ENCODE data around the gene PLXNB2.

The PLXNB2 gene

DNA sequence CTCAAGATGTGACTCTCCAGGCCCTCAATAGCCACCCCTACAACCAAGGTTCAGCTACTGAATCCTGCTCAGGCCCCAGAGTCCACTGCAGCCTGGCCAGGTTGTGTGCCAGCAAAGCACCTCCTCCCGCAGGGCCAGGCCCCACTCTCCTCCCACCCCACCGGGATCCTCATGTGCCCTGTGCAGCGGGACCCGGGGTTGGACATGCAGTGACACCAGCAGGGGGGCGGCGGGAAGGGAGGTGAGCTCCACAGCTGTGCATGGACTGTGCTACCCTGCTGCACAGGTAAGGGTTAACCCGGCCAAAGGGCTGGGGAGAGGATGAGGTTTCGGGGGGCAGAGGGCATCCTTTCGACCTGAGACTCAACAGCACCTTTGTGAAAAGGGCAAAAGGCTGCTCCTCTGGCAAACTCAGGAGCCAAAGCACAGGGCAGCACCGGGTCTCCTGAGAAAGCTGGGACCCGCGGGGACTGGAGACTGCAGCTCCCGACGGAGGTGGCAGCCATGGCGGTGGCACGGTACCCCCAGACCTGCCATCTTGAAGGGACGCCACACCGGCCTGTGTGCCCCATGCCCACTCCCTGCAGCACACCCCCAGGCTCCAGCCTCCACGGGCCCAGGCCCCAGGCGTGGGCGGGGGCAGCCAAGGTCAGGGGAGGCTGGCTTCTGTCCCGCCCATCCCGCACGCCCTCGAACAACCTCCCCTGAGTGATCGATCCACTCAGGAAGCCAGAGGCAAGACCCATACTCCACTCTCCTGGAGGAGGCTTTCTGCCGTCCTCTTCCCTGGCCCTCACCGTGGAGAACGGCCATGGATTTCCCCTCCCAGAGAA lies 10.6 kb downstream of the PLXNB2 start:
- no peak for DNase-seq

GRCh38 chr22:50294319-50294656 lies 13.2 kb downstream of the PLXNB2 start:
- DNase-seq = no peak

DNA sequence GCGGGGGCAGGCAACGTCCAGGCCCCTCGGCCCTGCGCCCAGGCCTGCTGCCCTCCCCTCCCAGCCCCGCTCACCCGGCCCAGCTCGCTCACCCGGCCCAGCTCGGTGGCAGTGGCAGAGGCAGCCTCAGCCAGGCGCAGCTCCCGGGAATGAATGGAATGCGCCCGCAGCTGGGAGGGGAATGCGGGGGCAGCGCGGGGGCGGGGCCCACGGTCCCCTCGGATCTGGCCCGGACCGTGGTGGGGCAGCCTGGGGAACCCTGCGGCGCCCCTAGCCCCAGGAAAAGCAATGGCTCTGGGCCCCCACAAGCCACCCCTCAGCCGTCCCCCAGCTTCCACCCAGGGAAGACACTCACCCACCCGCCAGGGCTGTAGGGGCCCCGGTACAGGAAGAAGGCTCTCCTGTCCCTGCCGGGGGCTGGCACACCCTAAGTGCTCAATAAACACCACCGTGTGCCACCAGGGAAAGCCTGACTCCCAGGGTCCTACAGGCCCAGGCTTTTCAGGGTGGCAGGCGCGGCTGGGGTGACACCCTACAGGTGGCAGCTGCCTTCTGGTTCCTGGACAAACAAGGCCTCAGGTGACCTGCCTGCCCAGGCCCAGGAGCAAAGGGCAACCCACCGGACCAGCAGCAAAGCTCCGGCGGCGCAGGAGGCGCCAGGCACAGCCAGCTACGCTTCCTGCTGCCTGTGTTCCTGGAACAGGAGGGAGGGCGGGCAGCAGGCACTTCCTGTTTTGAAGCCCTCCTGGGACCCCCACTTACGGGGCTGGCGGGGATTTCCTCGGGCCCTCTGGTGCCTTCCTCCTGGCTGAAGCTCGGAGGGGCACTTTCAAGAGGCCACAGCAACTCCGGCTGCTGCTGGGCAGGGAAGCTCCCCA lies 13.8 kb downstream of the PLXNB2 start:
- no peak for DNase-seq

DNA sequence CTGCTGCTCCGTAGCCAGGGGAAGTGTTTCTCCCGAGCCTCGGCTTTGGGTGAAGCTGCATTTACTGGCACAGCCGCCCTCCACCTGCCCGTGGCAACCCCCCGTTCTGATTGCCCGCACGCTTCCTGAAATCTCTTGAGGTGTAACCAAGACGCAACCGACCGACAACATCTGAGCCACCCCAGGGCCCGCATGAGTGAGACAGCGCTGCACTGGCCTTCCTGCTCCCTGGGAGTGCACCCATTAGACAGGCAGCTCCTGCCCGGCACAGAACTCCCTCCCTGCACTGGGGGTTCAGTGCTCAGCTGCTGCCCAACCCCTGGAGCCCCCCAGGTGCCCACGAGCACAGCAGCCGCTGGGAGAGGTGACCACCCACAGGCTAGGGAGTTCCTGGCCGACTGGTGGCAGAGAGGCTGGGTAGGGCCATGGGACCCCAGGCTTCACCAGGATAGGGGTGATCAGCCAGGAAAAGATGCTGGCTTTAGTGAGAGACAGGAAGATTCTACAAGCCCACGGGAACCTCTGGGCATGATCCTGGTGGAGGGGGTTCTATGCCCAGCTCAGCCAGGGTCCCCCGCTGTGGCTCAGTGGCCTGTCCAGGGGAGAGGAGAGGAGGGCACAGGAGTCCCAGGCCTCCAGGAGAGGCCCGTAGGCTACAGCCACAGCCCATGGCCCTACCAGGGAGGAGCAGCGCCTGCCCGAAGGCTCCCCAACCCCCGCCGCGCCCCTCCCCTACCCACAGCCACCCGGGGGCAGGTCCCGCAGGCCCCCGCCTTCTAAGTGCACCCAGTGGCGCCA lies 14.6 kb downstream of the PLXNB2 start:
- DNase-seq = no peak

DNA sequence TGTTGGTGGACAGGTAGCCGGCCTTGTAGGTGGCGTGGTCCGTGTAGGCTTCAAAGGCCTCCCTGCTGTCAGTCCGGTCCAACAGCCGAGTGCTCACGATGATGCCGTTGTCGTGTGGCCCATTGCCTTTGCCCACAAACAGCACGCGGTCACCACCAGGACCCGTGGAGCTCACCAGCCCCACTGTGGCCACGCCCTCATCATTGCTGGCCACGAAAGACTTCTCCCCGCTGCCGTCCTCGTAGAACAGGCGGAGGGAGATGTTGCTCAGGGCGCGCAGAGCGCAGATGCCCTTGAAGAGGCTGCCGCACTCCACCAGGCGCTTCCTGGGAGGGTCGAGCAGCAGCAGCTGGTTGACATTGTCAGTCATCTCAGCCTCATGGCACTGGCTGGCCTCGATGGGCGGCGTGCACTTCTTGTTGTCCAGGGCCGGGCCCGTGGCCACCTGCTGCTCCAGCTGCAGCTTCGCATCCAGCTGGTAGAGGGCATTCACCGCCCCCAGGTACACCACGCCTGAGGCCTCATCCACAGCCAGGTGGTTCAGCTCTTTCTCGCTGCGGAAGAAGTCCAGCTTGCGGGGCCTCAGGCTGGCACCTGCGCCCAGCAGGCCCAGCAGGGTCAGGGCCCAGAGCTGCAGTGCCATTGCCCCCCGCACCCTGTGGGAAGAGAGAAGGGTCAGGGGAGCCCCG lies 17.4 kb downstream of the PLXNB2 start:
- DNase-seq = no peak

GRCh38 chr22:50289151-50289941 lies 18.1 kb downstream of the PLXNB2 start:
- no peak for DNase-seq

DNA sequence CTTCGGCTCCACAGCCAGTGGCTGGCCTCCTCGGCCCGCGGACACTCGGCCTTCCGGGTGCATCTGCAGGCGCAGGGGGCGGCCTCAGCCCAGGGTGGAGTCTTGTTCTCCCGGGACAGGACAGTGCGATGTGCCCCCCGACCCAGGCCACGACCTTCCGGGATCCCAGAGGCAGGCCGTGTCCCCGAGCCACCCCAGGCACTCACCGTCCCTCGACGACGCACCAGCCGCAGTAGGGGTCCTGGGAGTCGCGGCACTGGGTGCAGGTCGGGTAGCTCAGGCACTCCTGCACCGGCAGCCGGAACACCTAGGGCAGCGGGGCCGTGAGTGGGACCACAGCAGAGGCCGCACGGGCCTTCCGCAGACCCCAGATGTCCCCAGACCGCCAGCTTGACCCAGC lies 19.7 kb downstream of the PLXNB2 start:
- DNase-seq = no peak

- no peak for DNase-seq
These were observed 20.6 kb downstream of the PLXNB2 start for GRCh38 chr22:50286701-50287318.

- DNase-seq = no peak
These were observed 21.2 kb downstream of the PLXNB2 start for GRCh38 chr22:50286275-50286674.

- no peak for DNase-seq
These were observed 21.7 kb downstream of the PLXNB2 start for GRCh38 chr22:50285568-50286229.

DNA sequence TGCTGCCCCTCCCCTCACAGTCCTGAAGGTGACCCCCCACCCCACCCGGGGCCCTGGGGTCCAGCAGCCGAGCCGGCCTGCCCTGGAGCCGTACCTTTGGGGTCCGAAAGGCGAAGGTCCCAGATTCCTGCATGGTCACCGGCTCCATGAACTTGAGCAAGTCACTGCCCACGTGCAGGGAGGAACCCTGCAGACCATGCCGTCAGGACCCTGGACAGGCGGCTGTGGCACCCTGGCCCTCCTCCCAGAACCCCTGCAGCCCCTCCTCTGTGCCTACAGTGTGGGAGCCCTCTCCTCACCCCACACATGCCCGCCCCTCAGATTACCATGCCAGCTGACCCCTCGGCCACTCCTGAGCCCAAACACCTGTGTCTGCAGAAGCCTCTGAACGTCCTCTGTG lies 23.0 kb downstream of the PLXNB2 start:
- no peak for DNase-seq

DNA sequence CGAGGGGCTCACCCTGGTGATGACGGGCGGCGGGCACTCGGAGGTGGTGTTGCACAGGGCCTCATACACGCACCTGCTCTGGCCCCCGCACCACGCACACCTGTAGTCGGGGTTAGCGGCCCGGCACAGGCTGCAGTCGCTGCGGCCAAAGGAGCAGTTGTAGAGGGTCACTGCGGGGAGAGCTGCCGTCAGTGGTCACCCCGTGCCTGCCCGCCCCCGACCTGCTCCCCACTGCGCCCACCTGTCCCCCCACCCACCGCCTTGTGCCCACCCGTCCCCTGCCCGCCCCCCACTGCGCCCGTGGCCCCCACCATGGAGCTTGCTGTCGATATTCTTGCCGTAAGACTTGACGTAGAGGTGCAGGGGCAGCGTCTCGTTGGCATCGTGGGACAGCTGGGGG lies 23.6 kb downstream of the PLXNB2 start:
- no peak for DNase-seq

DNA sequence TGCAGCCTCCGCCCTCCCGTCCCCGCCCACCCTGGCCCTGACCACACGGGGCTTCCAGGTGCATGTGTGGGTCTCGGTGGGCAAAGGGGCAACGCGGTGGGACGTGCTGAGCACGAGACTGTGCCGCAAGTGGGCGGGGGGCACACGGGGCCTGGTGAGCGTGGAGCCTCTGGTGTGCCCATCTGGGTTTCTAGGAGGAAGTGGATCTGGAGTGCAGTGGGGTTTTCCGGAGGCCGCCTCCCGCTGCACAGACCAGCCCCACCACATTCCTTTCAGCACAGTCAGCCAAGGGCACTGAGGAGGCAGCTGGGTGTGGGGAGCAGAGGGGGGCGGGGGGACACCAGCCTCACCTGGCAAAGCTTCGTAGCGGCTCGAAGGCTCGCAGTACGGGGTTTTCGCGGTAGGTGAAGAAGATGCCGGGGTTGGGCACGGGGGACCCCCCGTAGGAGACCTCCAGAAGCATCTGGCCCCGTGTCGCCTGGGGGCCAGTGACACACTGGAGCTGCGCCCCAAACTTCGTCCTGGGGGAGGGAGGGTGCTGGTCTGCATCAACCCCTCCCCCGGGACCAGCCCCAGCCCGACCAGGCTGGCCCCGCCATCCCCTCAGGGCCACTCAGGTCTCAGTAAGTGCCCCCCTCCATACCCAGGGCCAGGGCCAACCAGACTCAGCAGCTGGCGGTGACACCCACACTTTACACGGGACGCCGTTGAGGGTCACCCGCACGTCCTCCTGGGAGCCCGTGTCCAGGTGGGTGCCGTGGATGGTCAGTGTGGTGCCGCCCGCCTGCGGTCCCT lies 24.9 kb downstream of the PLXNB2 start:
- DNase-seq = no peak

DNA sequence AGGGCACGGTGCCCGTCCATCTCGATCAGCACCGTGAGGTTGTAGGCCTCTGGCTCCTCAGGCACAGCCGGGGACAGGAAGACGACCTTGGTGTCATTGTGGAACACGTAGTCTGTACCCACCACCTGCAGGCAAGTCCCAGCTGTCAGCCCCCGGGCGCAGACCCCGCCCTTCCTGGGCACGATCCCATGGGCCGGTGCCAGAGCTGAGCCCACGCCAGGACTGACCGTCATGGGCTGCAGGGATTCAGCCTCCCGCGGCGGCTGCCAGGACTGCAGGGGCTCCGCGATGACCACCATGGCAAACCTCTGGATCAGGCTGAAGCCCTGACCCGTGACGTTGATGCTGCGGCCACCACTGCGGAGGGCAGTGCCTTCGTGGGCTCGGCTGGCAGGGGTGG lies 25.5 kb downstream of the PLXNB2 start:
- DNase-seq = no peak

DNA sequence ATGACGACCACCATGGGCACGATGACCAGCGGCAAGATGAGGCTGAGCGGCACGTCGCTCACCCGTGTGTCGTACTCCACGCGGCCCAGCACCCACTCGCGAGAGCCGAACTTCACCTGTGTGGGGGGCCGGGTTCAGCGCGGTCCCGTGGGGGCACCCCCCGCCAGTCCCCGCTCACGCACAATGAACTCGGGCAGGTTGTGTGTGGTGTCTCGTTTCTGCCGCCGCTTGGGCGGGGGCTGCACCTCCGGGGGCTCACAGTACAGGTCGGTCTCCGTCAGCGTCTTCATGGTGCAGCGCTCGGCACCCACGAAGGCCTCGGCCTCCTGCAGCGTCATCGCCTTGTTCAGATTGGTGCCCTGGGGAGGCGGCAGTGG lies 26.1 kb downstream of the PLXNB2 start:
- no peak for DNase-seq

DNA sequence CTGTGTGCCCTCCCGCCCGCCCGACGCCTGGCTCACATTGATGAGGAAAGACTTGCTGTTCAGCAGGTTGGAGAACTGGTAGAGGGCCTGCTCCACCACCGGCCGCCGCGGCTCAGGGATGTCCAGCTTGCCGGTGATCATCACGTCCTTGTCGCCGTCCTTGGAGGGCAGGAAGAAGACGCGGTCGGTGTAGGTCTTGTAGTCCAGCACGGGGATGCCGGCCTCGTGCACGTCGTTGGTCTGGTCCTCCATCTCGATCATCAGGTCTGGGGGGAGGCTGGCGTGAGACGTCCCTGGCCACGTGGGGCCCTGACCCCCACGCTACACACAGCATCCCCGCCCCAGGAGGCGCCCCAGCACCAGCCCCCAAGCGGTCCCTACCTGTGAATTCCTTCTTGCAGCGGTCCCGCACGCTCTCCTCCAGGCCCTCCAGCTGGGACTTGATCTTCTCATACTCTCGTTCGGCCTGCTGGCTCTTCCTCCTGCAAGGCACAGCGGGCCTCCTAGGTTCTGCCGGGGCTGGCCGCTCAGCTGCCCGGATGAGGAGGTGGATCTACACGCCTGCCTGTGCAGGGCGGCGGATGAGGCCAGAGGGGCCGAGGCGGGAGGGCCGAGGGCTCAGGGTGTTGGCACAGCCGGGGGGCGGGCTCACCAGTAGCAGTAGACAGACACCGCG lies 26.6 kb downstream of the PLXNB2 start:
- no peak for DNase-seq

DNA sequence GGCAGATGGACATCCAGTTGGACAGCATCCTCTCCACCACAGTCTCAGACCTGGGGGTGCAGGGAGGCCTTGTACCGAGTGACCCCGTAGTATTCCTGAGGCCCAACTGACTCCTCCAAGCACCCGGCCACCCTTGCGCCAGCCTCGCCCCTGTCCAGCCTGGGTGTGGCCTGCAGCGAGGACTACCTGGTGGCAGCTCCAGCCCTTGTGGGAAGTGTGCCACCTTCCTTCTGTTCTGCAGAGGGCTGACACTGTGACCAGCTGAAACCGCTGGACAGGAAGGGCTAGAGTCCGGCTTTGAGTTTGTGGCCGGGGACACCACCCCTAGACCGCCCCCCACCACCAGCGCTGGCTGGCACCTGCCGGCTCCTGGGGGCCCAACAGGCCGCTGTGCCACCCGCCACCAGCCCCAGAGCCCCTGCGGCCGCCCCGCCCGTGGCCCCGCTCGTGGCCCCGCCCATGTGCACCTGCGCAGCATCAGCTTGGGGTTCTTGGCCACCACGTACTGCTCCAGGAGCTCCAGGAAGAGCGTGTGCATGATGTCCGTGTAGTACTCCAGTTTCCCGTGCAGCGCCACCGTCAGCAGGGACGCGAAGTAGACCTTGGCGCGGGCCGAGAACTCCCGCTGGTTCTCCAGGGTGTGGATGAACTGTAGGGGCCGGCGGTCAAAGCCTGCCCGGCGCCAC lies 27.3 kb downstream of the PLXNB2 start:
- DNase-seq = no peak

DNA sequence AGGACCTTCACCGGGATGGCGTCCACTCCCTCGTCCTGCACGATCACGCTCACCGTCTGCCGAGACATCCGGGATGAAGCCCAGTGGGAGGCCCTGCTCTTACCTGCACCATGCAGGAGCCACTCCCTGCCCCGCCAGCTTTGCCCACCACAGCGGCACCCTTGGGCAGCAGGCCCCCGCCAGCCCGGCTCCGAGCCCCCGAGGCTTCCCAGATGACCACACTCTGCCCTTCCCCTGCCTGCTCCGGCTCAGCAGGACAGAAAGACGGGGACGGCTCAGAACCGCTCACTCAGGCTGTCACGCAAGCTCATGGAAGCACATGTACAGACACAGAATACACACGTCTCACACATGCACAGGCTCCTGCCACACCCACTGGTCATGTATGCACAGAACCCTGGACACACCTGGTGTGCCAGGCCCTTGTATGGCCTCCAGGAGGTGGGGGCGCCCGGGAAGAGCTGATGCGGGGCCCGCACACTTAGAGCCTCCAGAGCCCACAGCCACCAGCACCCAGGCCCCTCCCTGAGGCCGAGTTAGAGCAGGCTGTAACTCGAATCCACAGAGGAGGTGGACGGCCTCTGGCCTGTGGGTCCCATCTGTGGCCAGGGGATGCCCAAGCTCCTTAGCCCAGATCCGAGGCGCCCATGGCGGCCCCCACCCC lies 28.4 kb downstream of the PLXNB2 start:
- no peak for DNase-seq
